Fibroblast of skin of scalp (primary cell): ENCODE results near the gene TH.
A peak's percentile ranks its signal among the peaks of the same experiment; 100 is the strongest.

Experiments
- DNase-seq: peaks from one replicate; pipeline ENCODE4 v3.0.0-alpha.2; 2013

TH gene

GRCh38 chr11:2177076-2177475, 5.5 kb upstream of the TH start:
- no peak for DNase-seq

- no peak for DNase-seq
Measured at GRCh38 chr11:2176389-2176900, 4.8 kb upstream of the TH start.

GRCh38 chr11:2175659-2176058, 4.0 kb upstream of the TH start:
- peak; percentile 75 for DNase-seq

- DNase-seq, result no peak
Measured at GRCh38 chr11:2174361-2174760, 2.7 kb upstream of the TH start.

- no peak for DNase-seq
Measured at GRCh38 chr11:2173761-2174160, 2.1 kb upstream of the TH start.

- DNase-seq, result no peak
Measured at GRCh38 chr11:2173150-2173693, 1.6 kb upstream of the TH start.

GRCh38 chr11:2172676-2173075, 1.1 kb upstream of the TH start:
- no peak for DNase-seq

GRCh38 chr11:2169626-2170570, 1.7 kb downstream of the TH start:
- DNase-seq, result no peak

GRCh38 chr11:2169005-2169378, 2.6 kb downstream of the TH start:
- no peak for DNase-seq

- no peak for DNase-seq
Measured at GRCh38 chr11:2168286-2169004, 3.2 kb downstream of the TH start.

GRCh38 chr11:2167141-2168045, 4.2 kb downstream of the TH start:
- DNase-seq, result no peak

- DNase-seq, result no peak
Measured at GRCh38 chr11:2166091-2166851, 5.3 kb downstream of the TH start.

GRCh38 chr11:2165571-2165970, 6.0 kb downstream of the TH start:
- no peak for DNase-seq

GRCh38 chr11:2164861-2165555, 6.6 kb downstream of the TH start:
- no peak for DNase-seq

GRCh38 chr11:2164081-2164480, 7.5 kb downstream of the TH start:
- no peak for DNase-seq

GRCh38 chr11:2163428-2163978, 8.1 kb downstream of the TH start:
- DNase-seq, result no peak

GRCh38 chr11:2160736-2161259, 10.8 kb downstream of the TH start, which contains the start of gene INS:
INS (minus strand) TSS chr11:2161209; CDS start chr11:2160971, 238 bp downstream.
- no peak for DNase-seq

GRCh38 chr11:2159536-2160413, 11.8 kb downstream of the TH start:
- no peak for DNase-seq

GRCh38 chr11:2158966-2159365, 12.6 kb downstream of the TH start:
- DNase-seq, result no peak
